NCI-H2029 treated with DMSO at 0.1 percent for 48 hours (cell line): ENCODE measurements around the gene TSPAN18.
A peak's percentile ranks its signal among the peaks of the same experiment; 100 is the strongest.

Experiments
- DNase-seq: peaks from one replicate; lab custom pipeline; 2025; lab: John Stamatoyannopoulos, UW

The TSPAN18 gene

DNA sequence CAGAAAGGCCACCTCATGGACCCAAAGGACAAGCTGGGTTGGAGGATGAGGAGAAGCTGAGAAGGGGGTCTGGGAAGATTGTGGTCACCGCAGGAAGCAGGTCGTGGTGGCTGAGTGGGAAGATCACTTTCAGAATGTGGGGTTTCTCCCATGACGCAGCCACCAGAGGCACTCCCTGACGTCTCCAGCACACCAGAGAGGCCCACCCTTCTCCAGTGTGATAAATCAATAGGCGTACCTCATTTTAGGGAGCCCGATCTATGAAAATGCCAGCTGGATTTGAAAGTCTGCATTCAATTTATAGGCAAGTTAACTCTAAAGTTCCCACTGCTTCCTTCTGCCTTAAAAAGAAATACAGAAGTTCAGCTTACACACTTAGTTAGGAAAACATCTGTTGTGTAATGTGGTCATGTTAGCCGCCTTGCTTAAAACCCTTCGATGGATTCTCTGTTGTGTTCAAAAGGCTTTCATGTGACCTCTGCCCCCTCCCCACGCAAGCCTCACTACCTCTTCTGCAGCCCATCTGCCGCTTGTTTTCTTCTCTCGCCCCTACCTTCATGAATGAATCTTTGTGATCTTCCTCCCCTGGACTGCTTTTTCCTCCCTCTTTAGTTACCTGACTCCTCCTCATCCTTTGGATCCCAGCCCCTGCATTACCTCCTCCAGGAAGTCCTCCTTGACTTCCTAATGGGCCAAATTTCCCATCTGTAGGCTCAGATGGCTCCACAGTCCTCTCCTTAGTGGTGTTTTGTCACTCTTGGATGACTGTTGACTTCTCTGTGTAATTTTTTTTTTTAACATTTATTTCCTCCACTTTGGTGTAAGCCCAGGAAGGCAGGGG, 10.7 kb downstream of the TSPAN18 start:
- no peak for DNase-seq

DNA sequence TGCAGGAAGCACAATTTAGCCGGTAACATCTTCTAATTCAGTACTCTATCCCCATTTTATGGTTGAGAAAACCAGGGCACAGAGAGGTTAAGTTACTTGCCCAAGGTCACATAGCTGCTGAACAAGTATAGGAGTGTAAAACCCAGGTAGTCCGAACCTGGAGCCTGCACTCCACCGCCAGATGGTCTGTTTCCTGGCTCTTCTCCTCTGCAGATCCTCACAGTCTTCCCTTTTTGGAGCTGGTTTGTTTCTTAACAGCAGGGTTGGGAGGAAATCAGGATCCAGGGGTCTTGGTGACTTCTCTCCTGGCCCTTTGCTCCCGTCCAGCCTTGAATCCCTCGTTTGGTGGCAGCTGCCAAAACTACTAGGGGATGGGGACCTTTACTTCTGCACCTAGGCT, 12.0 kb downstream of the TSPAN18 start:
- DNase-seq, result no peak

DNA sequence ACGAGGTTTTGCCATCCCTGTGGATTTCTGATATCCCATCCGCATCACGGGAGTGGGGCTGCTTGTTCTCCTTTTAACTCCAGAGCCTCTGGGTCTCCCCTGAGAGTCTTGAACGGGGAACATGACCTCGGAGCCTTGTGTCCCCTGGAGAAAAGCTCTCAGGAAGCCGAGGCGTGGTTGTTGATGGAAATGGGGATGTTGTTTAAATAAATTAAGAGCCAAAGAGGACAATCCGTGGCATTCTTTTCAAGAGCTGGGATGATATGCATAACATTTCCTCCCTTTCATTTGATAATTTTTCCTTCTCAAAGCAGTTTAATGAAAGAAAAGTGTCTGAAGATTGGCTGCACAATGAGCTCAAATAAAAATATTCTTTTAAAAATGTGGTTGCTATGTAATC, 14.2 kb downstream of the TSPAN18 start:
- DNase-seq, result no peak

DNA sequence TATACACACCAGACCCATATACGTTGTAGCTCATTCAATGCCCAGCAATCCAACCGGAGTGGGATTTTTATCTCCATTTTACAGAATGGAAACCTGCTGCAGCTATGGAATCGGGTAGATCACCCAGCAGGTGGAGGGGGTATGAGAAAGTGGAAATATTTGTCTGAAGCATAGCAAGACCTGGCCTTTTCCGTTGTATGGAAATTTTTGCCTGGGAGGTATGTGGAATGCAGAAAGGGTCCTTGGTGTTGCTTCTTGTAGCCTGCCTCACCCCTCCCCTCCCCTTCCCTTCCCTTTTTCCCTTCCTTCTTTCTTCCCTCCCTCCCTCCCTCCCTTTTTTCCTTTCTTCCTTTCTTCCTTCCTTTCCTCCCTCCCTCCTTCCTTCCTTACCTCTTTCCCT, 15.2 kb downstream of the TSPAN18 start:
- DNase-seq, result no peak

DNA sequence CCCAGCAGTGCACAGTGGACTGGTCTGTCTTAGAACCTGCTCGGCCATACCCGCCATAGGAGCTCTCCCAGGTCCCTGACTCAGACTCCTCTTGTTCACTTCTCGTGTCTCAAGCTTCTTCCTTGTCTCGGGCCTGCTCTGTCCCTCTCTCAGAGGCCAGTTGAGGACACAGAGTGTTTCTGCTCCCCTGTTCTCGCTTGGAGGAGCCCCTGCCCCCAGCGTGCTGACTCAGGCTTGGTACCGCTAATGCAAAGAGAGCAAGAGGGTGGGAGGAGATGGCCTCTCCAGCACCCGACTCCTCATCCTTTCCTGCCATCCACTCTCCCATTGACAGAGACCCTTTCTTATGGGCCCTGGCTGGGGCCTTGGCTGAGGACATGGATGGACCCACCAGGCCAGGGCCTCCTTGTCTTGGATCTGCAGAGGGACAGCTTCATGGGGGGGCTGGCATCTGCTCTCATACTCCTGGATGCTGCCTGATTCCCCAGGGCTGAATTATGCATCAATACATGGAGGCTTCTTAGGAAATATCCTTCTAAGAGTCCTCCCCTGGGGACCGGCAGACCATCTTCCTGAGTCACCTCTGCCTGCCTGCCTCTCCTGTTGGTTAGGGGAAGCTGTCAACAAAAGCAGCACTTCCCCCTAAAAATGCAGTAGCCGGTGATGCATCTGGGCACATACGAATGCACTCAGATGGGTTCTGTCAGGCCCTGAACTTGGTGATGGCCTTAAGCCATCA, 15.9 kb downstream of the TSPAN18 start:
- DNase-seq, result no peak

DNA sequence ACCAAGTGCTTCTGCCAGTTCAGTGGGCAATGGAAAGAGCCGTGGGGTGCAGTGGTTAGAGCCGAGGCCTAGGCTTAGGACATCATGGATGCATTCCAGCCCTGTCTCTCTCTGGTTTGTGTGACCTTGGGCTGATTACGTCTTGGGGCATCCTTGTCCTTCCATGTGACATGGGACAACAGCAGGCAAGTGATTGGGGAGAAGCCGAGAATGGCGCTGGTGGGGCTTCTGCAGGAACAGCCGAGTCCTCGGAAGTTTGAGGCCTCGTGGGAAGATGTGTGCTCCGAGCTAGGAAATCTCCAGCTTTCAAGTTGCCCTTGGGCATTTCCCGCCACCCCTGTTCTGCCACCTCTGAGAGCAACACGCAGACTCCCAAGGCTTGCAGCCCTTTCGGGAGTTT, 16.6 kb downstream of the TSPAN18 start:
- no peak for DNase-seq

DNA sequence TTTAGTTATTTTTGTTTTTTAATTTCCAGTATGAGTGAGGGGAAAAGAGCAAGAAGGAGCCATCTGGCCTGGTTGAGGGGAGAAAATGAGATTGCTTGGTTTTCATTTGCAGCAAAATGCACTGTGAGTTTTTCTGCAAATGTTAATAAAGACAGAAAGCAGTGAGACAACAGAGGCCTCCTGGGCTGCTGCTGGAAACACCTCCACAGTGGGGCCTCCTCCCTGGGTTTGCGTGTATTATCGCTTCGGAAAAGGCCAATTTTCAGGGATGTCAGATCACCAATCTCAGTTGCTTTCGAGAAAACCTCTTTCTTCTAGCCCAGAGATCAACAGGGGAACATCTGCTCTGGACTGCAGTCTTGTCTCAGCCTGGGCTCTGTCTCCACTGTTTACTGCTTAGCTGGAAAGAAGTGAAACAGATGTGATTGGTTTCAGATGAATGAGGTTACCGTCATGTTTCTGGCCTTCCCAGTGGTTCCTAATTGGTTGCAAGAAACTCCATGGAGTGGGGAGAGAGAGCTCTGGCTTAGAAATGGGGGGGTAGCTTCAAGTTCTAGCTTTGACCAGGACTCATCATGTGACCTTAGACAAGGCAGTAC, 17.3 kb downstream of the TSPAN18 start:
- no peak for DNase-seq

DNA sequence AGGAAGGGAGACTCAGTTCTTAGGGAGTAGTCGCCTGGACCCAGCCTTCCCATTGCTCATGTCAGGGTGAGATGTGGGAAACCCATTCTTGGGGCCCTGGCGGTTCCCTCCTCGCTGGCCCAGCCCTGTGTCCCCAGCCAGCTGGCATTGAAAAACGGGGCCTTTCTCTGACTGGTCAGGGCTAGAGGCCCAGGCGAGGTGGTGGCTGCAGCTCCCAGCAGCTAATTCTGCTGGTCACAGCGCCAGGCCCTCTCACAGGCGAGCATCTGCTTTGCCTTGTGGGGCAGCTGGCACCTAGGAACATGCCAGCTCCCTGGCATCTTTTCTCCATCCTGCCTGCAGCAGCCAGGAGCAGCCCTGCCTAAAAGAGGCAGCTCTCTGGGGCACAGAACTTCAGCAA, 20.1 kb downstream of the TSPAN18 start:
- DNase-seq, result no peak

DNA sequence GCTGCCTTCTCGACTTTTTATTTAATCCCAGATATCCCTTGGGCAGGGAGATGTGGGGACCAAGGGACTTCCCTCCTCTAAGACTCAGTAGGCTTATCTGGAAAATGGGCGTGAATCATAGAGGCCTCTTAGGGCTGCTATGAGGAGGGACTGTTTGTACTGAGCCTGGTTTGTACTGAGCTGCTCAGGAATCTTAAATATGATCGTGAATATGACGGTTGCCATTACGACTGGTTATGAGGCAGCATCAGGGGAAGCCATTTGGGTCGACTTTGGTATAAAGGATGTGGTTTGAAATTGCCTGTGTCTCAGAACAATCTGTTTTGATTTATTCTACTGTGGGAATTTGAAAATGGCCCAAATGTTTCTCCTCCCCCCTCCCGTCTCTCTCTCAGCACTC, 20.6 kb downstream of the TSPAN18 start:
- no peak for DNase-seq

DNA sequence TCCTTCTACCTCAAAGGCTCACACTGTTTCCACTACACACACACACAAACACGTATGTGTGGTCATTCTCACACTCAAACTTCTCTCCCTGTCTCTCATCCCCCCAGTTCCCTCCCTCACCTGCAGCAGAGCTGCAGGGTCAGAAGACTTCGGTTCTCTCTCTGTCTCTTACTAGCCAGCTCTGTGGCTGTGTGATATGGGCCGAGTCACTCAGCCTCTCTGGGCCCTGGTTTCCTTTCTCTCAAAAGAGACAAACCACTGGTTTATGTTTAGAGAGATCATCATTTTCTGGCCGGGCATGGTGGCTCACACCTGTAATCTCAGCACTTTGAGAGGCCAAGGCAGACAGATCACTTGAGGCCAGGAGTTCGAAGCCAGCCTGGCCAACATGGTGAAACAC, 21.1 kb downstream of the TSPAN18 start:
- no peak for DNase-seq

DNA sequence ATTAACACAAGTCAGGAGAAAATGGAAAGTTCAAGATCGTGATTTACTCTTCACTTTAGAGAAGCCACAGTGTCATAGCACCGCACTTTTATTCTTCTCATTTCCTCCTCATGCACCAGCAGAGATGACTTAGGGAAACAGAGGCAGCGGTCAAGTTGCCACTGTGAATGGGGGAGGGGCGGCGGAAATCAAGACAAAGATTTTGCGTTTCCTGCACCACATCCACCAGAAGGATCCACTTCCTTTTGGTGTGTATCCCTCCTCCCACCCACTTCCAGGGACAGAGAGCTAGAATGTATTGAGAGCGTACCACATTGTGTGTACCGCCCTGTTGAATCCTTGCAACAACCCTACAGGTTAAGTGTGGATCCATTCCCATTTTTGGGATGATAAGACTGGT, 21.8 kb downstream of the TSPAN18 start:
- DNase-seq, result no peak

DNA sequence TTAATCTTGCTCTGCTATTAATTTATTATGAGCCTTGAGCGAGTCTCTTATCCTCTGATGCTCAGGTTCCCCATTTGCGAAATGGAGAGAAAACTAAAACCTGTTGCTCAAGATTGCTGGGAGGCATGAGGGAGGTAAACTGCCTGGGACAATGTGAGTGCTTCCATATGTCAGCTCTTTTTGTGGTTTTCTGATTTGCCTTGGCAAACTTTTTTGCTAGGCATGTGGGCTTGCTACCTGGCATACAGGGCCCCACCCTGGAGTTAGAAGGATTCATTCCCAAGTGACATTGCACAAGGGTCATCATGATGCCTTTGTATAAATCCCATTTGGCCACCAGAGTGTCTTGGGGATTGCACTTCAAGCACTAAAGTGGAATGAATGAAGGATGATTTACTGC, 22.4 kb downstream of the TSPAN18 start:
- no peak for DNase-seq

DNA sequence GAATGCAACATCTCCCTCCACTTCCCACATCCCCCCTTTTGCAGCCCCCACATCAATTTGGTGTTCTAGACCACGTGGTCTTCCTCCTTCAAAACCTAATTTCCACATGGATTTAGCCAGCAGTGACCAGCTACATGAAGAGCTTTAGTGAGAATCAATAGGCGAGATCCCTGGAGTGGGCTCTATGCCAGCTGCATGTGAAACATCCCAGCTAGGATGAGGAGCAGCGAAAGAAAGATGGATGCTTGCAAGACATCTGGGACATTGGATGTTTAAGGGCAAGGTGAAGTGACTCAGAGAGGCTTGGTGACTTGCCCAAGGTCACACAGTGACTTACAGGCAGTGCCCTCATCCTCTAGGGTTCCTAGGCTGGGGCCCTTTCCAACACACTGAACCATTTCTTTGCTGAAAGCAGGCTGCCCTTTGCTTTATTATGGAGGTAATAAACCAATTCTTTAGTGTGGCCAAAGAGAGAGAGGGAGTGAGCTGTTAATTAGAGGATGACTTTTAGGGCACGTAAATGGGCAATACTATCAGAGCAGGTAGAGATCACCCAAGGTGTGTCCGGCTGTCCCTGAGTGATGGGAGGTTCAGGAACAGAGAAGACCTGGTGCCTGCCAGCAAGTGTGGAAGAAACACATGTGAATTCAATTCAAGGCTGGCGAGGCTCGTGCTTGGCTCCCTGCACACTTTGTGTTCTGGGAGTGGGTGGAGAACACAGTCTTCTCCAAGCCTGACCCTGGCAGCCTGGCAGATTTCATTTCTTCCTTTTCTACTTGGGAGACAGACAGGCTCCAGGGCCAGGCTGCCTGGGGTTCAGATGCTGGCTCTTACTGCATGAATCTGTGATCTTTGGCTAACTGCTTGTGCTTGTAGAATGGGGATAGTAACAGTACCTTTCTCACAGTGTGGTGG, 24.0 kb downstream of the TSPAN18 start:
- no peak for DNase-seq

DNA sequence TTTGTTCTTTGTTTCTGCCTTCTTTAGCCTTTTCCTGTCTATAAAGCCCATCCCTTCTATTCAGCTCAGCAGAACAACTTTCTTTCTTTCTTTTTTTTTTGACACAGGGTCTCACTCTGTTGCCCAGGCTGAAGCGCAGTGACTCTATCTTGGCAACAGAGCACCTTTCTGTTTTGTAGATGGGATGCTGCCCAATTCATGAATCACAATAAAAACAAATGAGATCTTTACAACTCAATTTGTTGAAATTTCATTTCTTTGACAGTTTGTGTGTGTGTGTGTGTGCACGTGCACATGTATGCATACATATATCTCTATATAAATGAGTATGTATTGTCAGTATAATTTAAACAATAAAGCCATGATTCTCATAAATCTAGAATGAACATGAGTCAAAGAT, 25.5 kb downstream of the TSPAN18 start:
- DNase-seq, result no peak

DNA sequence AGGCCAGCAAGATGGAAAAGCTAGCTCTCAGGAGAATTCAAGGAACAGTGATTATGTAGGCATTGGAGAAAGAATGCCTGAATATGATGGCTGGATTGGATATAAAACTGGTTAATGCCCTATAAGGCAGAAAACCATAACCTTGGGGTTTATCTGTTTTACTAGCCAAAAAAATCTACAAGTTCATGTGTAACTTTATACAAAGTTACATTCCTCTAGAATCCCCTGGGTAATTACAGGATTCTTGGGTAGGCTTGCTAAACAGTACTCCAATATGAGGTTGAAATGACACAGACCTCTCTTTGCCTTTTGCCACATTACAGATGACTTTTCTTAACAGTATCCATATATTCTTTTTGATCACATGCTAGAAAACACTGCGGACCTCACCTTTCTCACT, 26.0 kb downstream of the TSPAN18 start:
- no peak for DNase-seq

DNA sequence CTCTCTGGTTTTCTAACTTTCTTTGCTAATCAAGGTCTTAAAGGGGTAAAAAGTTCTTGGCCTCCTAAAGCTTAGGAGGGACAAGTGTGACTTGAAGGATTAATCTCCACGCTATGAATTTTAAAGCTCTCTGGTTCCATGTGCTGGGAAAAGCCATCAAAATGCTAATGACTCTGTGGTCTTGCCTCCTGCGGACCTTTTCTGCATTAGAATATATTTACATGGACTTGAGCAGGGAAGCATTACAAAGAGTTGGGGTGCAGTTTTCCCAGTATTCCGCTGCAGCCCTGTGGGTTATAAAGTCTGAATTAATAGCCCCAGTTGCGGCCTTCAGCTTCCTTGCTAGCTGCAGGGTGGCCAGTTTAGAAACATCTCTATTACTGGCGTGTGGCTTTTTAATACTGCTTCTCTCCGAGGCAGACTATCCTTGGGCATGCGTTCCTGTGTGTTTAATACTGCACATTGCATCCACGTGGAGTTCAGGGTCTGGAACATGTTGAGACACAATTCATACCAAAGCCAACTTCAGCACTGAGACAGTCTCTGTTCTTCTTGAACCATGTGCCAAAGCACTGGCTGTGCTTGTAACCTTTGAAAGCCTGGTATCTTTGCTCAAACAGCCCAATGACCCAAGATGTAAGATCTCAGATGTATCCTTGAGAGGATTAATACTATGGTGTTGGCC, 27.3 kb downstream of the TSPAN18 start:
- DNase-seq, result no peak

DNA sequence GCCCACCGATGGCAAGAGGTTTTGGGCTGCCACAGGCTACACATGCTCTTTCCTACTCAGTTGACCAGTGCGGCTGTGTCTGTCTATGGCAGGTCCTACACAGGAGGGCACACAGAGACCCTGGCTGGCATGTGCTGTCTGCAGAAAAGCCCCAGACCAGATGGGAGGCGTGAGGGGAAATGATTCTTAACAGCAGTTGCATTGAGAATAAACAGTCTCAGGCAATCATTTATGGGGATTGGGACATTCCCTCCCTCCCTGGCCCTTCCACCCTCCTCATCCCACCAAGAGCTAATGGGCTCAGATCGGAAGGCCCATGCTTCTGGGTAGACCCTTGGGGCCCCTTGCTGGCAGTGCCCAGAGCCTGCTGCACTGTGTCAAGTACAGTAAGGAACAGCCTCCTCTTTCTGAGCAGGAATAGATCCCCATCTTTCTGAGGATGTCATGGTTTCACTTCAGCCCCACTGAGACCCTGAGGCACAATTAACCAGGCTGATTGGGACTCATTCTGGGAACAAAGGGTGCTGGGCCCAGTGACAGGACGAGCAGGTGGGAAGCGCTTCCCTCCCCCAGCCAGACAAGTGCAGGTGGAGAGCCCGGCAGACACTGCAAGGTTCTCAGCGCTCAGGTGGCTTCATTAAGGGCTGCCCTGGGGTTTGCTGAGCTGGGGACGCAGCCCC, 28.3 kb downstream of the TSPAN18 start:
- DNase-seq, result no peak

DNA sequence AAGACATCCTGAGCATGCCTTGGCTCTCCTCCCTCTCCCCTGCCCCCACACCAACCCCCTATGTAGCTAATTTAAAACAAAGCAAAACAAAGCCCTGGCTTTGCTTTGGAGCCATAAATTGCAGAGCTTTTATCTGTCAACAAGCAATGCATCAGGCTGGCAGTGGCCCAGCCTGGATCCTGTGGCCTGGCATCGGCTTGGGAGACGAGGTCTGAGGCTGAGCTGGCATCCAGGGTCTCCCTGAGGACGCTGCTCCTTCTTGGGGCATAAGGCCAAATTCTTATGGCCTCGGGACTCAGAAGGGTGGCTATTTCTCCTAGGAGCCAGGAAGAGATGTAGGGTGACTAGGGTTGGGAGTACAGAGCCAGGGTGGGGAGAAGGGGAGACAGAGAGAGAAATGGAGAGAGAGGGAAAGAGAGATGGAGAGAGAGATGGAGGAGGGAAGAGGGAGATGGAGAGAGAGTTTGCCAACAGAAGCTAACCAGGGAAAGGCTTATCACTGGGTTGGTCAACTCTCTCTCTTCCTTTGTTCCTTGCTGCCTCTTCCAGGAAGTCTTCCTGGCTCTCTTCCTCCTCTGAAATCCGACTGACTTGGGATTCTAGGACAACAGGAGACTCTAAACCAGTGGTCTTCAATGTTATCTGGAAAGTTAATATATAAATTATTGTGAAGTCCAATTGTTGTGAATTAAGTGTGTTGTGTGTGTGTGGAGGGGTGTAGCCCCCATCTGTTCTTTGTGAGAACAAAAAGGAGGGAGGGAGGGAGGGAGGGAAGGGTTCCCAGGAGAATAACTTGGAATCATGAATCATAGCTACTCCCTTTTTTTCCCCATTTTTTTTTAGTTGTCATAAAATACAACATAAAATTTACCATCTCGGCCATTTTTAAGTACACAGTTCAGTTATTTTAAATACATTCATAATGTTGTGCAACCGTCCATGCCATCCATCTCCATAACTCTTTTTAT, 29.1 kb downstream of the TSPAN18 start:
- DNase-seq, result peak; percentile 31

DNA sequence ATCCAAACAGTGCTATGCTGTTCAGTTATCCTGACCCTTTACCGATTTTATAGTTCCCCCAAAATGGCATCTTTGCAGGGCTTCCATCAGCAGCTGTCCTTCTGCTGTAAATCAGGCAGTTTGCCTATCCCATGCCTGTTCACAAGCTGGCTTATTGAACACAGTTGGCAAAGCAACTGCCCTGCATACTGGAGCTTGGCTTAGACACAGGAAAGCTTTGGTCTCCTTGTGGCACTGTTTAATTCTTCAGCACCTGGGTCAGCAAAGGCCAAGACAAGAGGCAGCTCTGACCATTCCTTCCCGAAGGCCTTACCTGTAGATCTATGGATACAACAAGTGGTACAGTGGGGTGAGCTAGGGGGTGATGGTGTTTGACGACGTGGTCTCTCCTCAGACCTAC, 32.2 kb downstream of the TSPAN18 start:
- no peak for DNase-seq
